Left colon (tissue), 2 donors: ENCODE data around the gene CHRD. TPM values are rescaled to one million over a fixed set of nuclear protein-coding genes. Genes with fewer than 3 reads are reported as not detected.
A peak's percentile ranks its signal among the peaks of the same experiment; 100 is the strongest.

Experiments used
- ATAC-seq: fragments of 200-7000 bp; cut with Tn5 transposase; one replicate; pipeline ENCODE4 v1.9.1; 2020; ENCODE audit warnings: mild to moderate bottlenecking, moderate library complexity
- DNase-seq, 2 donors: peaks; one replicate each; pipeline ENCODE4 v3.0.0-alpha.2; 2020
- intact Hi-C, 2 donors: fragments of 100-400 bp; cut with DNase I in 1 of 2; cut with micrococcal nuclease in 1 of 2; formaldehyde crosslinking; loops; one replicate each; pipeline versions ENCODE4 v1.11.2 to v1.14.0; 2022; cut with DNase I, micrococcal nuclease
- total RNA-seq, 2 donors: library from RNA; stranded (reverse); fragmentation: NEBNext Ultra II Directional; extraction: Animal tissue kit (Norgen Biotek cat#: 25700); gene quantifications; one replicate each; pipeline ENCODE4 v1.2.1, GENCODE V29; 2021
- donor health status: DM: no; HTN: no; CAD: no.
- donor health status: DM: yes; HTN: yes; CAD: no.

The CHRD gene
- total RNA-seq, 2 donors from 2014 or later: 2.1 to 2.6 TPM

GRCh38 chr3:184377882-184378445, 1.9 kb upstream of the CHRD start, which contains the start of gene THPO:
Gene THPO, minus strand, starts transcription at chr3:184378207. Its CDS starts 1,948 bp downstream, at chr3:184376259.
- ATAC-seq (no peak), DNase-seq (no peak)
- intact Hi-C loops: loop anchor here in 1 of 2 donors (10.0 kb wide), 1 partner anchor 167 kb away; no protein-coding TSS in a partner anchor

- DNase-seq (no peak), ATAC-seq (no peak)
- intact Hi-C loops: loop anchor here in 1 of 2 donors (10.0 kb wide), 1 partner anchor 166 kb away; no protein-coding TSS in a partner anchor
These were observed 1.1 kb upstream of the CHRD start for GRCh38 chr3:184378651-184379357.

- intact Hi-C loops: no loop called here
- DNase-seq (peak in 1 of 2 donors; percentile 66), ATAC-seq (peak; percentile 68)
These were observed 352 bp downstream of the CHRD start for GRCh38 chr3:184380185-184380626.

- no peak for DNase-seq
- peak; percentile 13 for ATAC-seq
- intact Hi-C loops: no loop called here
These were observed 890 bp downstream of the CHRD start for GRCh38 chr3:184380627-184381260.

- intact Hi-C loops: no loop called here
- DNase-seq: no peak
- peak; percentile 31 for ATAC-seq
These were observed 1.7 kb downstream of the CHRD start for GRCh38 chr3:184381261-184382224.

- DNase-seq (no peak), ATAC-seq (no peak)
- intact Hi-C loops: no loop called here
These were observed 2.6 kb downstream of the CHRD start for GRCh38 chr3:184382326-184383032.

- intact Hi-C loops: no loop called here
- no peak for ATAC-seq
- DNase-seq: no peak
These were observed 3.3 kb downstream of the CHRD start for GRCh38 chr3:184383033-184383740.

DNA sequence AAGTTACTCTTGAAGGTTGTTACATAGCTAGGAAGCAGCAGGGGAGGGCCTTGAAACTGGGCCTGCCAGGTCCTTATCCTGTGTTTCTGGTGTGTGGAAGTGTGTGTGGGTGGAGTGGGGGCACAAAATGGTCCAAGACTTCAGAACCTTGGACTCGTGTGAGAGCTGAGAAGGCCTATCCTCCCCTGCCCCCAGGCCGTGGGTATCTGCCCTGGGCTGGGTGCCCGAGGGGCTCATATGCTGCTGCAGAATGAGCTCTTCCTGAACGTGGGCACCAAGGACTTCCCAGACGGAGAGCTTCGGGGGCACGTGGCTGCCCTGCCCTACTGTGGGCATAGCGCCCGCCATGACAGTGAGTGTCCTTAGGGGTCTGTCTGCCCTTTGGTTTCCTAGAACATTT, 4.5 kb downstream of the CHRD start:
- DNase-seq: no peak
- no peak for ATAC-seq
- intact Hi-C loops: no loop called here

- intact Hi-C loops: no loop called here
- no peak for ATAC-seq
- no peak for DNase-seq
These were observed 5.1 kb downstream of the CHRD start for GRCh38 chr3:184384856-184385422.

DNA sequence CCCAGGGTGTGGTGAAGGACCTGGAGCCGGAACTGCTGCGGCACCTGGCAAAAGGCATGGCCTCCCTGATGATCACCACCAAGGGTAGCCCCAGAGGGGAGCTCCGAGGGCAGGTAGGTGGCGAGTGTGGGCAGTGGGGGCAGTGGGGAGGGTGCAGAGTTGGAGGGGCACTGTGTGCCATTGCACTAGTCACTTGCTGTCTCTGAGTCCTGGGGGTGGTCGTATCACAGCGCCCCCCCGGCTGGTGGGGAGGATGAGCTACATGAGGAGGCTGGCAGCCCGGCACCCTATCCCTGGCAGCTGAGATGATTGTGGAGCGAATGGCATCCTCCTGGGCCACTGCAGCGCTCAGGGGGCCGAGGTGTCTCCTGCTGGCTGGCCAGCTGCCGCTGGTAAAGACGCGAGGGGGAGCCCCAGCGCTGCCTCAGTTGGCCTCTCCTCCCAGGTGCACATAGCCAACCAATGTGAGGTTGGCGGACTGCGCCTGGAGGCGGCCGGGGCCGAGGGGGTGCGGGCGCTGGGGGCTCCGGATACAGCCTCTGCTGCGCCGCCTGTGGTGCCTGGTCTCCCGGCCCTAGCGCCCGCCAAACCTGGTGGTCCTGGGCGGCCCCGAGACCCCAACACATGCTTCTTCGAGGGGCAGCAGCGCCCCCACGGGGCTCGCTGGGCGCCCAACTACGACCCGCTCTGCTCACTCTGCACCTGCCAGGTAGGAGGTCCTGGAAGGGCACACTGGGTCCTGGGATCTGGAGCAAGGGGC, 6.4 kb downstream of the CHRD start:
- intact Hi-C loops: no loop called here
- no peak for ATAC-seq

DNA sequence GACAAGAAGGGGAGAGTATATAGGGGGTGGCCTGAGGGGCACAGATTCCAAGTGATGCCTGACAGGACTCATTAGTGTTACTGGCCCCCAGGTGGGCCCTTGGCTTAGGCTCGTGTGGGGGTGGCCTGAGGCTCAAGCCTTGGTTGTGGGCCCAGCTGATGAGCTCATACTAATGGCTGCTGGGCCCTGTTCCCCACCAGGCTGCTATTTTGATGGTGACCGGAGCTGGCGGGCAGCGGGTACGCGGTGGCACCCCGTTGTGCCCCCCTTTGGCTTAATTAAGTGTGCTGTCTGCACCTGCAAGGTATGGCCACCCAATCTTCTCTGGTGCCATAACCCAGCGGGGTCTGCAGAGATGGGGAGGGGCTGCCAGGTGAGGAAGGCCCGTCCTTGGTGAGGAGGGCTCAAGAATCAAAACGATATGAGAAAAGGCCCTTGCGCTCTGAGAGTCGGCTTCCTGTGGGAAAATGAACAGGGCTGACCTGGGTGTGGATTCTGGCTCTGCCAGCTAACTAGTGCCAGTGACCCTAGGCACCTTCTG, 7.4 kb downstream of the CHRD start:
- intact Hi-C loops: no loop called here

More for the DNA sequence above, 6.4 kb downstream of the CHRD start:
- DNase-seq: no peak

GRCh38 chr3:184388164-184388935, 8.5 kb downstream of the CHRD start:
- intact Hi-C loops: no loop called here
- no peak for ATAC-seq
- no peak for DNase-seq

More for the DNA sequence above, 7.4 kb downstream of the CHRD start:
- no peak for ATAC-seq
- DNase-seq: no peak

DNA sequence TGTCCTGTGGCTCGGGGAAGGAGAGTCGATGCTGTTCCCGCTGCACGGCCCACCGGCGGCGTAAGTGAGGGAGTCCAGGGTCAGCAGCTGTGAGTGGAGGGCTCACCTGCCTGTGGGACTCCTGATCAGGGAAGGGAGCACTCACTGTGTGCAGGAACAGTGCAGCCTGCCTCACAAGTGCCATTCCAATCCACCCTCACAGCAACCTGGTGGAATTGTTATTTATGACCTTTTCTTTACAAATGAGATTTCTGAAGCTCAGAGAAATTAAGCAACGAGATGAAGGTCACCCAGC, 9.0 kb downstream of the CHRD start:
- intact Hi-C loops: no loop called here
- DNase-seq: no peak
- no peak for ATAC-seq

GRCh38 chr3:184389384-184389783, 9.5 kb downstream of the CHRD start:
- ATAC-seq (no peak), DNase-seq (no peak)
- intact Hi-C loops: no loop called here

GRCh38 chr3:184389935-184390528, 10.2 kb downstream of the CHRD start:
- no peak for DNase-seq
- no peak for ATAC-seq
- intact Hi-C loops: no loop called here
